SK-N-SH treated with all-trans-retinoic acid at 6 μM for 48 hours (cell line): ENCODE results near the gene NDRG2.

ENCODE experiments used
- ATAC-seq: fragments of 200-7000 bp; cut with Tn5 transposase; 3 replicates; pipeline ENCODE4 v1.9.1; 2020; ENCODE audit warnings: mild to moderate bottlenecking, moderate library complexity
- ARNTL ChIP-seq: fragments of 450-650 bp; formaldehyde crosslinking; IDR thresholded peaks from 2 replicates; pipeline ENCODE4 v1.5.0; 2020; ENCODE audit warnings: low read depth, mild to moderate bottlenecking, moderate library complexity, borderline replicate concordance
- BACH2 ChIP-seq: fragments of 250-450 bp; sonication (Bioruptor Pico); IDR thresholded peaks from 2 replicates; pipeline ENCODE4 v1.9.0; 2021; ENCODE audit warnings: mild to moderate bottlenecking, borderline replicate concordance
- CREB5 ChIP-seq: fragments of 250-450 bp; sonication (Bioruptor Pico); IDR thresholded peaks from 2 replicates; pipeline ENCODE4 v1.5.1; 2020; ENCODE audit warnings: low read depth, mild to moderate bottlenecking, moderate library complexity
- CSDC2 ChIP-seq: fragments of 250-450 bp; sonication (Bioruptor Pico); IDR thresholded peaks from 2 replicates; pipeline ENCODE4 v1.5.0; 2020; ENCODE audit warnings: mild to moderate bottlenecking, moderate library complexity
- CSRNP3 ChIP-seq: fragments of 250-450 bp; sonication (Bioruptor Pico); IDR thresholded peaks from 2 replicates; pipeline ENCODE4 v1.5.1; 2021; ENCODE audit warnings: mild to moderate bottlenecking, moderate library complexity
- ESRRG ChIP-seq: fragments of 250-450 bp; sonication (Bioruptor Pico); IDR thresholded peaks from 2 replicates; pipeline ENCODE4 v1.6.1; 2021; ENCODE audit warnings: mild to moderate bottlenecking
- GLIS3 ChIP-seq: fragments of 250-450 bp; sonication (Bioruptor Pico); IDR thresholded peaks from 2 replicates; pipeline ENCODE4 v1.5.0; 2020; ENCODE audit warnings: mild to moderate bottlenecking, moderate library complexity
- ISL1 ChIP-seq: fragments of 250-450 bp; sonication (Bioruptor Pico); IDR thresholded peaks from 2 replicates; pipeline ENCODE4 v2.1.2; 2022; ENCODE audit warnings: mild to moderate bottlenecking, moderate library complexity
- OSR1 ChIP-seq: fragments of 250-450 bp; sonication (Bioruptor Pico); IDR thresholded peaks from 2 replicates; pipeline ENCODE4 v1.8.0; 2022; ENCODE audit warnings: moderate library complexity, mild to moderate bottlenecking, inconsistent platforms
- PATZ1 ChIP-seq: fragments of 250-450 bp; sonication (Bioruptor Pico); IDR thresholded peaks from 2 replicates; pipeline ENCODE4 v1.8.0; 2020; ENCODE audit warnings: mild to moderate bottlenecking, moderate library complexity, borderline replicate concordance
- POU6F1 ChIP-seq: fragments of 250-450 bp; sonication (Bioruptor Pico); IDR thresholded peaks from 2 replicates; pipeline ENCODE4 v1.8.0; 2021; ENCODE audit warnings: low read depth, mild to moderate bottlenecking, moderate library complexity, borderline replicate concordance
- PPARA ChIP-seq: fragments of 250-450 bp; sonication (Bioruptor Pico); IDR thresholded peaks from 2 replicates; pipeline ENCODE4 v1.5.0; 2020; ENCODE audit warnings: mild to moderate bottlenecking, borderline replicate concordance
- RARB ChIP-seq: fragments of 250-450 bp; sonication (Bioruptor Pico); IDR thresholded peaks from 2 replicates; pipeline ENCODE4 v1.8.0; 2021; ENCODE audit warnings: mild to moderate bottlenecking, moderate library complexity
- SNAI2 ChIP-seq: fragments of 250-450 bp; sonication (Bioruptor Pico); IDR thresholded peaks from 2 replicates; pipeline ENCODE4 v1.5.0; 2020; ENCODE audit warnings: mild to moderate bottlenecking, moderate library complexity
- TCF4 ChIP-seq: fragments of 250-450 bp; sonication (Bioruptor Pico); IDR thresholded peaks from 2 replicates; pipeline ENCODE4 v1.8.0; 2021; ENCODE audit warnings: mild to moderate bottlenecking, moderate library complexity, borderline replicate concordance
- TOX ChIP-seq: fragments of 250-450 bp; sonication (Bioruptor Pico); IDR thresholded peaks from 2 replicates; pipeline ENCODE4 v1.8.0; 2021; ENCODE audit warnings: mild to moderate bottlenecking, moderate library complexity, borderline replicate concordance
- TSHZ2 ChIP-seq: fragments of 250-450 bp; sonication (Bioruptor Pico); IDR thresholded peaks from 2 replicates; pipeline ENCODE4 v1.5.0; 2020; ENCODE audit warnings: mild to moderate bottlenecking, moderate library complexity
- ZFP3 ChIP-seq: fragments of 250-450 bp; sonication (Bioruptor Pico); IDR thresholded peaks from 2 replicates; pipeline ENCODE4 v1.5.0; 2020; ENCODE audit warnings: mild to moderate bottlenecking, moderate library complexity
- ZFP30 ChIP-seq: fragments of 450-650 bp; formaldehyde crosslinking; IDR thresholded peaks from 2 replicates; pipeline ENCODE4 v1.5.0; 2022; ENCODE audit warnings: mild to moderate bottlenecking, moderate library complexity
- ZNF565 ChIP-seq: fragments of 450-650 bp; formaldehyde crosslinking; conservative IDR thresholded peaks from 2 replicates; pipeline ENCODE4 v1.5.0; 2020; ENCODE audit warnings: low read depth, mild to moderate bottlenecking, moderate library complexity
- ZNF70 ChIP-seq: fragments of 450-650 bp; formaldehyde crosslinking; IDR thresholded peaks from 2 replicates; pipeline ENCODE4 v1.5.0; 2020; ENCODE audit warnings: mild to moderate bottlenecking, moderate library complexity
- ZNF8 ChIP-seq: fragments of 450-650 bp; formaldehyde crosslinking; IDR thresholded peaks from 2 replicates; pipeline ENCODE4 v1.5.0; 2020; ENCODE audit warnings: mild to moderate bottlenecking, moderate library complexity

The NDRG2 gene

GRCh38 chr14:21023817-21024584 lies 860 bp downstream of the NDRG2 start:
- ATAC-seq: no peak
- TF ChIP-seq ZFP3 (no peak), ISL1 (CRISPR knock-in tag) (no peak), GLIS3 (CRISPR knock-in tag) (no peak), CSDC2 (no peak), ZFP30 (CRISPR knock-in tag) (no peak), SNAI2 (CRISPR knock-in tag) (no peak), ZNF565 (CRISPR knock-in tag) (no peak), TSHZ2 (CRISPR knock-in tag) (no peak), CSRNP3 (CRISPR knock-in tag) (no peak), TCF4 (CRISPR knock-in tag) (no peak), PPARA (CRISPR knock-in tag) (no peak), OSR1 (no peak), CREB5 (CRISPR knock-in tag) (no peak), BACH2 (CRISPR knock-in tag) (no peak), RARB (CRISPR knock-in tag) (no peak), POU6F1 (no peak), ZNF8 (no peak), ZNF70 (CRISPR knock-in tag) (no peak)

GRCh38 chr14:21023174-21023573 lies 1.7 kb downstream of the NDRG2 start:
- TF ChIP-seq PATZ1 (no peak), ISL1 (CRISPR knock-in tag) (no peak), ARNTL (CRISPR knock-in tag) (no peak), TSHZ2 (CRISPR knock-in tag) (no peak), RARB (CRISPR knock-in tag) (no peak), TOX (no peak), GLIS3 (CRISPR knock-in tag) (no peak), CREB5 (CRISPR knock-in tag) (no peak), ESRRG (no peak), ZFP30 (CRISPR knock-in tag) (no peak)
- TF ChIP-seq, all 23 proteins: peak for 0
- no peak for ATAC-seq
